Measurements from ENCODE around the gene GPR107. TPM values are rescaled to one million over a fixed set of nuclear protein-coding genes. Genes with fewer than 3 reads are reported as not detected.

Gene GPR107
- total RNA-seq, 2 experiments from 2014 or later, result 19.6 to 20.4 TPM

DNA sequence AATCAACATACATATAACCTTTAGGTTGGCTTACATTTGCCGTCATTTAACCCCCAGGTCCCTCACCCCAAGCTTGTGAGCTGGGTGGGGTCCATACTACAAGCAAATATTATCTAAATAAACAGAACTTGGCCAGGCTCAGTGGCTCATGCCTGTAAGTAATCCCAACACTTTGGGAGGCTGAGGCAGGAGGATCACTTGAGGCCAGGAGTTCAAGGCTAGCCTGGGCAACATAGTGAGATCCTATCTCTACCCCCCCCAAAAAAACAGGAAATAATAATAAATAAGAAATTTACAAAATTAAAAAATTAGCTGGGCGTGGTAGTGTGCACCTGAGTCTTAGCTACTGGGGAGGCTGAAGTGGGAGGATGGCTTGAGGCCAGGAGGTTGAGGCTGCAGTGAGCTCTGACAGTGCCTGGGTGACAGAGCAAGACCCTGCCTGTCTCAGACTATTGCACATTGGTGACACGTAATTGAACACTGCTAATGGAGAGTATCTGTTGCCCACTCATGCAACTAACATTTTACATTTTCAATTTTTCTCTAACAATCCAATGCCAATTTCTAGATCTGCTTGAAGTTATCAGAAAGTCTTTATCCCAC is 29.6 kb upstream of the GPR107 start:
- ChIA-PET CTCF (interaction anchor here (0.7 to 1.9 kb wide), 8 partner anchors 10 to 188 kb away, joined by 3 to 6 read pairs (median 3); no protein-coding TSS in a partner anchor), POLR2A (interaction anchor here (1.4 kb wide), 1 partner anchor 138 kb away, joined by 3 read pairs; no protein-coding TSS in a partner anchor)

DNA sequence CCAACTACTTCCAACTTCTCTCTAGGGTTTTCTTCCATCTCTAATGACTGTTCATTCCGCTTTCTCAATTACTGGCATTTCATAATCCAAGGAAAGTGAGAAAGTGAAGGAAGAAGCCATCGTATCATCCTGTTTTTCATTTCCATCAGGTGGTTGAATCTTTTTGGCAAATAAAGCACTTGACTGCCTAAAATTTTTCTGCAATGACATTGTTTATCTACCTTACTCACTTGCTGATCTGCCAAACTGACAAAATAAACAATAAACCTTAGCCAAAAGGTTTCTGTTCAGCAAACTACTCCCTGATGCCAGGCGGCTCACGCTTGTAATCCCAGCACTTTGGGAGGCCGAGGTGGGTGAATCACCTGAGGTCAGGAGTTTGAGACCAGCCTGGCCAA is 29.1 kb upstream of the GPR107 start:
- POLR2A ChIA-PET, result no interaction called here
- CTCF ChIA-PET, result interaction anchor here (0.7 to 1.9 kb wide), 5 partner anchors 16 to 188 kb away, joined by 3 to 6 read pairs (median 3); no protein-coding TSS in a partner anchor

DNA sequence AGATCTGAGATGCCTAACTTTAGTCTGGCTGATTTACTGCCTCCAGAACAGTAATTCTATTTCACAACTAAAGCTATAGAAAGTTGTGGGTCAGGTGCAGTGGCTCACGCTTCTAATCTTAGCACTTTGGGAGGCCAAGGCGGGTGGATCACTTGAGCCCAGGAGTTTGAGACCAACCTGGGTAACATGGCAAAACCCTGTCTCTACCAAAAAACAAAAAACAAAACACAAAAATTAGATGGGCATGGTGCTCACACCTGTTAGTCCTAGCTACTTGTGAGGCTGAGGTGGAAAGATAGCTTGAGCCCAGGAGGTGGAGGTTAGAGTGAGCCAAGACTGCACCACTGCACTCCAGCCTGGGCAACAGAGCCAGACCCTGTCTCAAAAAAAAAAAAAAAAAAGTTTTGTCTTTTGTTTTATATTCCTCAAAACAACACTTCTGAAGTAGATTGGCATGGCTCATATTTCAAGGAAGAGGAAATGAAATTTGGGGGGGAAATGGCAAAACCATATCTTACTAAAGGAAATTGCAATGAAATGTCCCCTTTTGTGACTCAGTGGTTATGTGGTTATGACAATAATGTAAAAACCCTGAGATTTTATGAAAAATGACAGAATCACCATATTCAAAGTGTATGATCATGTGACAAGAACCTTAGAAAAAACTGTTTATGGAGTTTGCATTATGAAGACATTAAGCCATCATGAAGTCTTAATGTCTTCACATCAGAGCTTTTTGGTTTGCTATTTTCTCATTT is 26.9 kb upstream of the GPR107 start:
- POLR2A ChIA-PET, result interaction anchor here (0.6 to 7.4 kb wide), 7 partner anchors 9 to 139 kb away, joined by 3 to 57 read pairs (median 3); partner anchors contain the start of gene FNBP1
- CTCF ChIA-PET, result interaction anchor here (0.8 to 1.5 kb wide), 7 partner anchors 8 to 140 kb away, joined by 3 to 6 read pairs (median 4); no protein-coding TSS in a partner anchor

DNA sequence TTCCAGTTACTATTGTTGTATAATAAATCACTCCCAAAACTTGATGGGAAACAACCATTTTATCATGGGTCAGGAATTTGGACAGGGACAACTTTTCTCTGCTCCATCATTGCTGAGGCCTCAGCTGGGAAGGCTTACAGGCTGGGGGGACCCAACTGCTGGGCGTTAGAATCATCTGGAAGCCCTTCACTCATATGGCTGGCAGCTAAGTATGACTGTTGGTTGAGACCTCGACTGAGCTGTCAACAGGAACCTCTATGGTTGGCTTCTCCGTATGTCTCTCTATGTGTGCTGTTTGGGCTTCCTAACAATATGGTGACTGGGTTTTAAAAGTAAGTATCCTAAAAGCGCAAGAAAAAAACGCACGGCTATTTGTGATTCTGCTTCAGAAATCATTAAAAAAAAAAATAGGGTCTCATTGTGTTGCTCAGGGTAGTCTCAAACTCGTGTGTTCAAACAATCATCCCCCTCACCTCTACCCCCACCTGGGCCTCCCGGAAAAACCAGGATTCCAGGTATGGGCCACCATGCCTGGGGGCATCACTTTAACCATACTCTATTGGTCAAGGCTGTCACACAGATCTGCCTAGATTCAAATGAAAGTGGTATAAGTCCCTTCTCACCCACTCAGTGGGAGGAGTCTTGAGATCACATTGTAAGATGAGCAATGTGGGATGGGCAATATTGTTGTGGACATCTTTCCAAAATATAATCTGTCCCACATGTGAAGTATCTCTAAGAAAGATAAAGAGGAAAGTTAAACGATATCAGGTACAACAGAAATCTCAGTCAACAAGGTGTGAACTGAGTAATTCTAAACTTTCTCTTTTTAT is 26.0 kb upstream of the GPR107 start:
- ChIA-PET POLR2A (interaction anchor here (1.6 to 7.4 kb wide), 3 partner anchors 11 to 71 kb away, joined by 7 to 57 read pairs (median 8); partner anchors contain the start of gene FNBP1), CTCF (interaction anchor here (0.8 to 1.5 kb wide), 5 partner anchors 10 to 141 kb away, joined by 3 to 5 read pairs (median 3); no protein-coding TSS in a partner anchor)

DNA sequence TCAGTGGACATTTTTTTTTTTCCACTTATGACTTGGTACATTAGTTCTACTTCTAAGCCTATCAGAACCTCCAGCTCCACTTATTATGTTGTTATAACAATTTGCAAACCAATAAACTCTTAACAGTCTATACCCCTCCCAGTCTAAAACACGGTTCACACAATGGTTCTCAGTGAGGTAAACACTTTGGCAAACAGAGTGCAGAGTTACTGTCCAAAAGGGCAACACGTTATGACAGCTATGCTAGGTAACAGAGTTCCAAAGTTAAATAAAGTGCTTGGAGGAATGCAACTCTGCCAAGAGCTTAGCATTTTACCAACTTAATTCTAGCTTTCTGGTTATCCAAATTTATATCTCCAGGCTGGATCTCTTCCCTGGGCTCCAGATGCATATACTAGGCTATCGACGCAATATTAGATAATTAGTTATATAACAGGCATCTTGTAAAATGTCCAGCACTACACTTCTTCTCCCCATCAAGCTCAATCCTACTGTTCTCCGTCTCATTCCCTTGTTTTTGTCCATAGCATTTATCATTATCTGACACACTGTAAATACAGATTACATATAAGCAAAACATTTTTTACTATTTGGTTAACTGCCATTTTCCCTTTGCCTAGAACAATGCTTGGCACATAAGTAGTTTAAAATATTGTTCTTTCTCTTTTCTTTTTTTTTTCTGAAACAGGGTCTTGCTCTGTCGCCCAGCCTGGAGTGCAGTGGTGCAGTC is 25.0 kb upstream of the GPR107 start:
- POLR2A ChIA-PET, result interaction anchor here (1.3 to 7.4 kb wide), 4 partner anchors 12 to 72 kb away, joined by 3 to 57 read pairs (median 8); partner anchors contain the start of gene FNBP1
- CTCF ChIA-PET, result interaction anchor here (0.8 to 1.9 kb wide), 7 partner anchors 10 to 142 kb away, joined by 3 to 6 read pairs (median 3); partner anchors contain the start of gene FNBP1

DNA sequence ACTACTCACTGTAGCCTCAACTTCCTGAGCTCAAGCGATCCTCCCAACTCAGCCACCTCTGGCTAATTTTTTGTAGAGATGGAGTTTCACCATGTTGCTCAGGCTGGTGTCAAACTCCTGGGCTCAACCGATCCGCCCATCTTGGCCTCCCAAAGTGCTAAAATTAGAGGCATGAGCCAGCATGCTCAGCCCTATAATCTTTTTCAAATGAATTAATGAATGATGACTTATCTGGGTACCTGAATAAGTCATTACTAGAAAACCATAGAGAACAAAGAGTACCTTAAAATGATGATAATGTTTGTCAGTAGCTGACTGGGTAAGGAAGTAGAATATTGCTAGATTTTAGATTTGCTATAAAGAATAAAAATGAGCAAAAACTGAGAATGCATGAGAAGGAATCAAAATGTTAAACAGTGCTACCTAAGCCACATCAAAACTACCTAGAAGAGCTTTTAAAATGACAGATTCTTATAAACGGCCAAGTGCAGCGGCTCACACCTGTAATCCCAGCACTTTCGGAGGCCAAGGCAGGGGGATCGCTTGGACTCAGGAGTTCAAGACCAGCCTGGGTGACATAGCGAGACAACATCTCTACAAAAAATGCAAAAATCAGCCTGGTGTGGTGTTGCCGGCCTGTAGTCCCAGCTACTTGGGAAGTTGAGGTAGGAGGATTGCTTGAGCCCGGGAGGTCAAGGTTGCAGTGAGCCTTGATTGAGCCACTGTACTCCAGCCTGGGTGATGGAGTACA is 24.3 kb upstream of the GPR107 start:
- ChIA-PET POLR2A (interaction anchor here (0.9 to 7.4 kb wide), 5 partner anchors 11 to 141 kb away, joined by 3 to 57 read pairs (median 7); partner anchors contain the start of gene FNBP1), CTCF (interaction anchor here (0.8 to 1.9 kb wide), 5 partner anchors 13 to 73 kb away, joined by 3 to 8 read pairs (median 5); partner anchors contain the start of gene FNBP1)

DNA sequence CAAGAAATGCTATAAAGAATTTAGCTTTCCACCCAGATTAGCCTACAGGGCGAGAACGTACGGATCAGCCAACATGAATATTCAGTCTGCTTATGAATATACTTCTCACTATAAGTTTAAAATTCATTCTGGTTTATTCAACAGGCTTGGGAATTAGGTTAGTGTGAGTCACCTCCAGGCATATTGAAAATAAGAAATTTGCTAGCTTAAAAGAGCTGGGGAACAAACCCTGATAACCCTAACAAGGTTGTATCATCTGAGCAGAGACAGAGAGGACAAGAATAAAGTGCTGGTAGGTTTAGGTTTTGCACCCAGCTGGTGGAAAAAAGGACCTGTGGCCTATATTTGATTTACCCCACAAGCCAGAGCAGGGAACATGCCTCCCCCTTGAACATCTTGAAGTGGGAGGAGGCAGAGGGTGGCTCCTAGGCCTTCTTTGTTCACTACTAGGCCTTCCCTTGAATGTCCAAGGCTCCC is 23.0 kb upstream of the GPR107 start:
- CTCF ChIA-PET, result interaction anchor here (1.5 to 2.4 kb wide), 3 partner anchors 9 to 145 kb away, joined by 6 to 8 read pairs (median 6); no protein-coding TSS in a partner anchor

DNA sequence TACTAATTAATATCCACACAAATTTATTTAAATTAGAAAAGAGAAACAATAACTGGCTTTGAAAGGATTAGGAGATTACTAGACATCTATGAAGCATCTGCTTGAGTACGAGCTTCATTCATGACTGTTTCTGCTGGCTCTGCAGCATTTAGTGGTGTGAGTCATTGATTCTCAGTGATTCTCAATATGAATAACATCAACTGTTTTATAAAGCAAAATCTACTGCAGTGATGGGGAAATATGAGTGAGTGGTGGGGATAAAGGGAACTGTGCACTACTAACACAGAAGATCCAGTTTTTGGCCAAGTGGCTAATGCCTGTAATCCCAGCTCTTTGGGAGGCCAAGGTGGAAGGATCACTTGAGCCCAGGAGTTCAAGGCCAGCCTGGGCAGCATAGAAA is 19.1 kb upstream of the GPR107 start:
- CTCF ChIA-PET, result interaction anchor here (0.6 to 1.2 kb wide), 9 partner anchors 8 to 170 kb away, joined by 3 to 5 read pairs (median 3); no protein-coding TSS in a partner anchor
- POLR2A ChIA-PET, result interaction anchor here (0.6 to 2.9 kb wide), 11 partner anchors 9 to 148 kb away, joined by 3 to 9 read pairs (median 5); partner anchors contain the start of gene FNBP1

More for the DNA sequence above, 23.0 kb upstream of the GPR107 start:
- POLR2A ChIA-PET, result interaction anchor here (0.8 to 7.4 kb wide), 8 partner anchors 10 to 165 kb away, joined by 3 to 57 read pairs (median 3); partner anchors contain the start of gene FNBP1

DNA sequence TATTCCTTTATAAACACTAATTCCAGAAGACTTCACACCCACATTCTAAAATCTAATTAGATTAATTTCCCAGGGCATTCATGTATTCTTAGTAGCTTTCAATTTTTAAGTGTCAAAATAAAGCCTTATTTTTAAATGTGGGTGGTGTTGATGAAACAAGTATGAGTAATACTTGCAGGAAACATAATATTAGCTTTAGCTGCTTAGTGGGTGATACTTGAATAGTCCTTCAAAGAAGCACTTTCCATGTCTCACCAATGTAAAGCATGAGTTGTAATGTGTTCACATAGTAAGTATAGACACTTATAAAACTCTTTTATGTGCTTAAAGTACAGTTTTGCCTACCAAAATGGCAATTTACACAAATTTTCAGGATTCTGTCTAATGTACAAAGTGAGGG is 17.6 kb upstream of the GPR107 start:
- ChIA-PET POLR2A (interaction anchor here (0.6 to 2.9 kb wide), 12 partner anchors 8 to 149 kb away, joined by 3 to 9 read pairs (median 4); no protein-coding TSS in a partner anchor), CTCF (interaction anchor here (0.9 to 1.4 kb wide), 2 partner anchors 9 to 44 kb away, joined by 3 to 4 read pairs; no protein-coding TSS in a partner anchor)

DNA sequence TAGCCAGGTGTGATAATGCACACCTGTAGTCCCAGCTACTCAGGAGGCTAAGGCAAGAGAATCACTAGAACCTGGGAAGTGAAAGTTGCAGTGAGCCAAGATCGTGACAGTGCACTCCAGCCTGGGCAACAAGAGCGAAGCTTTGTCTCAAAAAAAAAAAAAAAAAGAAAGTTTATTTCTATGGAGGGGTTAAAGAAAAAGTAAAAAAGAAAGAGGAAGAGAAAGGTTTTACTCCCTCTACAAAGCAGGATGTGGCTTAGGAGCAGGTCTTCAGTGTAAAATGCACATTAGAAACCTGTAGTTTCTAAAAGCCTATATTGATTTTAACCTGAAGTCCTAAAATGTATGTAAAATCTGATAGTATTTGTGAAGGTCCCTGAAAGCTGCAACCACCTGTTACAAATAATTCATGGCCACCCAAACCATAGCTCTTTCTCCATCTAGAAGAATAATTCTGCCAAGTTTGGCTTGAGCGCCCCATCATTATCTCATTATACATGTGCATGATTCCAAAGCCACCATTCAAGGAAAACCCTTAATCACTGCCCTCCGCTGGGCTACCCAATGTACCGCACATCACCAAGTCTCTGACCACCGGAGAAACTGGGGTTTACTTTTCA is 14.1 kb upstream of the GPR107 start:
- CTCF ChIA-PET, result interaction anchor here (0.7 to 2.5 kb wide), 11 partner anchors 9 to 154 kb away, joined by 3 to 13 read pairs (median 4); no protein-coding TSS in a partner anchor

DNA sequence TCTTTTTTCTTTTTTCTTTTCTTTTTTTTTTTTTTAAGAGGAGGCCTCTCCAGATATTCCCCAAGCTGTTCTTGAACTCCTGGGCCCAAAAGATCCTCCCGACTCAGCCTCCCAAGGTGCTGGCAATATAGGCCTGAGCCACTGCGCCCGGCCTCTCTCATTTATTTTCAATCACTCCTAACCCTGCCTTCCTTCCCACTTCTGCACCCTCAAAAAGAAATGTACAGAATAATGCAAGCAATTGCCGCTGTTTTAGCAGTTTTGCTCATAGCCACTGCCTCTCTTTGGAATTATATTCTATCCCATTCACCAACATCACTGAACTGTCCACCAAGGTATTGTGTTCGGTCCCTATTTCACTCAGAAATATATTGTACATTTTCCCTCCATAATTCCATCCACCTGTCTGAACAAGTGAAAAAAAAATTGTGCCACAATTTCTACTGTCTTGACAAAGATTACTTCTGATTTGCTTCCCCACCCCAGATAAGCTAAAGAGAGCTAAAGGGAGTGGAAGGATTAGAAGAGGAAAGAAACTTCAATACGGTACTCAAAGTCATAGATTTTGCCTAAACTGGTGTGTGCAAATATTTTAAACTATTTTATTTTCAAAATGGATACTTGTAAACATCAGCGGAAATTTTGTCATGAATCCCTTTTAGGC is 12.6 kb upstream of the GPR107 start:
- ChIA-PET CTCF (interaction anchor here (0.8 to 1.7 kb wide), 5 partner anchors 16 to 84 kb away, joined by 3 to 5 read pairs (median 4); no protein-coding TSS in a partner anchor), POLR2A (interaction anchor here (0.9 to 7.5 kb wide), 6 partner anchors 10 to 156 kb away, joined by 3 to 57 read pairs (median 6); no protein-coding TSS in a partner anchor)

More for the DNA sequence above, 14.1 kb upstream of the GPR107 start:
- POLR2A ChIA-PET, result interaction anchor here (0.6 to 7.5 kb wide), 15 partner anchors 10 to 184 kb away, joined by 3 to 57 read pairs (median 5); partner anchors contain the start of gene GPR107

DNA sequence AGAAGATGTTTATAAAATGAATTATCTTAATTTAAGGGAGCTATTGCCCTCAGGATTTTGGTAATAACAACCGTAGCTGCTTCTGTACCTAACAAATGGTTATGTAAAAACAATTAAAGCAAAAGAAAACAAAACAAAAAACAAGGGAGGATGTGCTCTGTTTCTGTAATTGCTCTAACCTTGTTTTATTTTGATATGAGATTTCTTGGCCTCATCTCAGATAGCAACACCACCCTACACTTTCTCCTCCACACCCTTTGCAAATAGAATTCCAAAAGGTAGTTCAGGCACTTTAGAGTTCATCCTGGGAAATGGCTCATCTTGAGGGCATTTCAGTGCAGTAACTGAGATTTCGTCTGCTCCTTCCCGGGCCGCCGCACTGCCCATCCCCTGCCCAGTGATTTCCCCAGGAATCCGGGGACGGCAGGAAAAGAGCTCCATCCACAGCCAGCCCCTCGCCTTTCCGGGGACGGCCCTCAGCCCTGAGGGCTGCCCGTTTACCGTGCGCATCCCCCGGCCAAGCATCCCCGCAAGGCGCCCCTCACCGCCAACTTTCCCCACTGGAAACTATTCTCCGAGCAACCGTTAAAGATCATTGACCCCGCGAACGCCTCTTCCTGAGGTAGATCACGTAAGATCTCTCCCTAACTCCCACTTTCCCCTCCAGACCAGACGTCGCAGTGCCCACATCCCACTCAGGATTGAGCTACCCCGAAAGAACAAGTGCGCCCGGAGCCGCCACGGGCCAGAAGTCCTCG is 11.9 kb upstream of the GPR107 start:
- CTCF ChIA-PET, result interaction anchor here (0.8 to 1.7 kb wide), 5 partner anchors 15 to 84 kb away, joined by 3 to 5 read pairs (median 4); no protein-coding TSS in a partner anchor
- POLR2A ChIA-PET, result interaction anchor here (0.7 to 7.5 kb wide), 12 partner anchors 9 to 157 kb away, joined by 3 to 57 read pairs (median 4); partner anchors contain the start of gene GPR107

DNA sequence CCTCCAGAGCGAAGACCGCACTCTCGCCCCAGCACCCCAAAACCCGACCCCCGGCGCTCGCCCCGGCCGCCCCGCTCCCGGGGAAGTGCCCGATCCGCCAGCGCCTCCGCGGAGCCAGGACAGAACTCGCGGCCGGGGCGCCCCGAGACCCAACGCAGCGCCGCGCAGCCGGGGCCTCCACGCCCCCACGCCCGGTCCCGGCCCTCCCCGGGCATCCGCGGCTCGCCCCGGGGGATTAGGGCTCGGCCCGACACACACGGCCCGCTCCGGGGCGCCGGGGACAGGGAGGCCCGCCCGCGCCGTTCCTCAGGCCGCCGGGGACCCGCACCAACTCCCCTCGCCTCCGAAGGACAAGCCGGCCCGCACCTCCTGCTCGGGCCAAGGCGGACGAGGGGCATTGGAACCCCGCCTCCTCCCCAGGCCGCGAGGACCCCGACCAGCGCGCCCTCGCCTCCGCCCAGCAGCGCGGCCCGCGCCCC is 11.3 kb upstream of the GPR107 start:
- ChIA-PET POLR2A (interaction anchor here (0.7 to 7.5 kb wide), 11 partner anchors 8 to 157 kb away, joined by 3 to 57 read pairs (median 5); partner anchors contain the start of gene GPR107), CTCF (interaction anchor here (0.9 to 1.7 kb wide), 4 partner anchors 13 to 85 kb away, joined by 3 to 5 read pairs (median 4); no protein-coding TSS in a partner anchor)

Data from activated CD8-positive, alpha-beta memory T cell treated with anti-CD3 and anti-CD28 coated beads for 36 hours (primary cell).